Upper lobe of left lung (tissue), 6 donors: ENCODE measurements around the gene ATOSB. TPM values are rescaled to one million over a fixed set of nuclear protein-coding genes. Genes with fewer than 3 reads are reported as not detected.

Experiments
- ATAC-seq, 2 donors: fragments of 200-7000 bp; cut with Tn5 transposase; one replicate each; pipeline ENCODE4 v1.9.1; 2022; ENCODE audit warnings: mild to moderate bottlenecking in 2 of 2, moderate library complexity in 2 of 2; ENCODE audit not compliant: low FRiP score in 2 of 2
- DNase-seq, 2 donors: peaks; one replicate each; pipeline ENCODE4 v3.0.0-alpha.2; 2019 to 2020
- H3K27ac ChIP-seq, 4 donors: fragments of 200-600 bp; sonication (generic); one replicate each; pipeline ENCODE4 v1.5.1; 2016 to 2019
- H3K27me3 ChIP-seq, 4 donors: fragments of 200-600 bp; sonication (generic); one replicate each; pipeline ENCODE4 v1.5.1; 2017 to 2019
- H3K36me3 ChIP-seq, 4 donors: fragments of 200-600 bp; sonication (generic); one replicate each; pipeline ENCODE4 v1.5.1; 2016 to 2019
- H3K4me1 ChIP-seq, 4 donors: fragments of 200-600 bp; sonication (generic); one replicate each; pipeline ENCODE4 v1.5.1; 2018 to 2019
- H3K4me3 ChIP-seq, 4 donors: fragments of 200-600 bp; sonication (generic); one replicate each; pipeline ENCODE4 v1.5.1; 2017 to 2019; ENCODE audit warnings: mild to moderate bottlenecking in 2 of 4, moderate library complexity in 1 of 4
- H3K9me3 ChIP-seq, 4 donors: fragments of 200-600 bp; sonication (generic); one replicate each; pipeline ENCODE4 v1.5.1; 2018 to 2019
- EP300 ChIP-seq, 4 donors: sonication (generic); formaldehyde crosslinking; IDR thresholded peaks; one replicate each; pipeline ENCODE4 v1.5.1; 2017; ENCODE audit warnings: antibody characterized with exemption in 4 of 4, control low read depth in 2 of 4
- POLR2A ChIP-seq, 4 donors: fragments of 450-650 bp; IDR thresholded peaks; one replicate each; pipeline ENCODE4 v1.5.1; 2016 to 2017; ENCODE audit warnings: antibody characterized with exemption in 4 of 4, mild to moderate bottlenecking in 2 of 4
- POLR2AphosphoS5 ChIP-seq, 2 donors: sonication (generic); formaldehyde crosslinking; IDR thresholded peaks; one replicate each; pipeline ENCODE4 v1.5.1; 2017; ENCODE audit warnings: antibody characterized with exemption in 2 of 2
- WGBS, 2 donors: methylation state at CpG; one replicate each; pipeline ENCODE4 v1.1.5; 2017 to 2018; 5-methylcytosine and 5-hydroxymethylcytosine counted together
- total RNA-seq, 6 donors: library from RNA; depleted of rRNA in 4 of 6; stranded (reverse); fragments of >200 nt in 4 of 6; gene quantifications; one replicate each; pipeline versions ENCODE4 v1.1.0 to v1.2.1, GENCODE V29; 2016 to 2021
- TF ChIP-seq, protein P1 (sequence below), 6 experiments: fragments of 450-650 bp in 4 of 6; fragments of 200-600 bp in 2 of 6; sonication (generic) in 2 of 6; IDR thresholded peaks; one replicate each; pipeline ENCODE4 v1.5.1; 2016 to 2019; ENCODE audit warnings: antibody characterized with exemption in 6 of 6
- donor health status: DM: no; HTN: no; CAD: no; lungs with moderate emphysema.
- donor health status: DM: no; HTN: yes; CAD: no; lungs with severe emphysema.

ATOSB gene
- total RNA-seq, 6 donors from 2014 or later, result 14.6 to 38.6 (median 29.7) TPM

DNA sequence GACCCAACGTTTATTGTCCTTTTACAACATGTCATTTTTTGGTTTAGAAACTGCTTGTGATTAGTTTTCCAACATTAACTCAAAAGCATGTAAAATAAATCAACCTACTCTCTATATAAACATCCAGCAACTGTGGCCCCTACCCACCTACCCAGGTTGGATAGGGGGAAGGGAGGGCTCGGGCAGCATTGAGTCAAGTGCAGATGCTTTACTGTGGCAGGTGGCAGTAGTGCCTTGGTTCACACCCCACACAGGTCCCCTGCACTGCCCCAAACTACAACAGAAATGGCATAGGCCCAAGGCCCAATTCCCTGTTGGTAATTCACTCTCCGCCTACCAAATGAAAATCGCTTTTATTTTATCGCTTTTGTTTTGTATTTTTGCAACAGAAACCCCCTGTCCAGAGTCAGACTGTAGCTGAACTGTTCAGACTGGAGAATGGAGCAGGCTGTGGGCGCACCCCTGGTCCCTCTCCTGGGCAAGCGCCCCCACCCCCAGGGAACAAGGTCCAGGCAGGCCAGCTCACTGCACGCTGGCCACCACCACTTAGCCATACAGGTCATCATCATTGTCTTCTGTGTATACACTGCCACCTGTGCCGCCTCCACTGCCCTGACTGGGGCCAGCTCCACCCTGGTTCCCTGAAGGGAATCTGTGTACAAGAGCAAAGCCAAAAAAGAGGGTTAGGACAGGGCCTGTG, 58.9 kb downstream of the ATOSB start:
- Histone ChIP-seq H3K4me1 (no peaks in the 10 kb centered on the region), H3K27ac (no peak overlapping the region), H3K27me3 (no peaks in the 10 kb centered on the region), H3K9me3 (no peaks in the 10 kb centered on the region), H3K4me3 (no peak overlapping the region), H3K36me3 (peaks cover 58 to 98% (median 80%) of the 10 kb centered on the region in 4 donors)
- ATAC-seq (peak in 1 of 2 donors; percentile 44), DNase-seq (no peak)
- WGBS, 2 donors, result 94 to 96% methylated on average over 9 of the region's 9 CpGs
- TF ChIP-seq EP300 (IDR thresholded peaks at IDR 0.05) (no peak), POLR2AphosphoS5 (IDR thresholded peaks at IDR 0.05) (no peak), POLR2A (IDR thresholded peaks at IDR 0.05) (no peak)
- TF ChIP-seq, protein P1, sequence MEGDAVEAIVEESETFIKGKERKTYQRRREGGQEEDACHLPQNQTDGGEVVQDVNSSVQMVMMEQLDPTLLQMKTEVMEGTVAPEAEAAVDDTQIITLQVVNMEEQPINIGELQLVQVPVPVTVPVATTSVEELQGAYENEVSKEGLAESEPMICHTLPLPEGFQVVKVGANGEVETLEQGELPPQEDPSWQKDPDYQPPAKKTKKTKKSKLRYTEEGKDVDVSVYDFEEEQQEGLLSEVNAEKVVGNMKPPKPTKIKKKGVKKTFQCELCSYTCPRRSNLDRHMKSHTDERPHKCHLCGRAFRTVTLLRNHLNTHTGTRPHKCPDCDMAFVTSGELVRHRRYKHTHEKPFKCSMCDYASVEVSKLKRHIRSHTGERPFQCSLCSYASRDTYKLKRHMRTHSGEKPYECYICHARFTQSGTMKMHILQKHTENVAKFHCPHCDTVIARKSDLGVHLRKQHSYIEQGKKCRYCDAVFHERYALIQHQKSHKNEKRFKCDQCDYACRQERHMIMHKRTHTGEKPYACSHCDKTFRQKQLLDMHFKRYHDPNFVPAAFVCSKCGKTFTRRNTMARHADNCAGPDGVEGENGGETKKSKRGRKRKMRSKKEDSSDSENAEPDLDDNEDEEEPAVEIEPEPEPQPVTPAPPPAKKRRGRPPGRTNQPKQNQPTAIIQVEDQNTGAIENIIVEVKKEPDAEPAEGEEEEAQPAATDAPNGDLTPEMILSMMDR (IDR thresholded peaks at IDR 0.05), result no peak

DNA sequence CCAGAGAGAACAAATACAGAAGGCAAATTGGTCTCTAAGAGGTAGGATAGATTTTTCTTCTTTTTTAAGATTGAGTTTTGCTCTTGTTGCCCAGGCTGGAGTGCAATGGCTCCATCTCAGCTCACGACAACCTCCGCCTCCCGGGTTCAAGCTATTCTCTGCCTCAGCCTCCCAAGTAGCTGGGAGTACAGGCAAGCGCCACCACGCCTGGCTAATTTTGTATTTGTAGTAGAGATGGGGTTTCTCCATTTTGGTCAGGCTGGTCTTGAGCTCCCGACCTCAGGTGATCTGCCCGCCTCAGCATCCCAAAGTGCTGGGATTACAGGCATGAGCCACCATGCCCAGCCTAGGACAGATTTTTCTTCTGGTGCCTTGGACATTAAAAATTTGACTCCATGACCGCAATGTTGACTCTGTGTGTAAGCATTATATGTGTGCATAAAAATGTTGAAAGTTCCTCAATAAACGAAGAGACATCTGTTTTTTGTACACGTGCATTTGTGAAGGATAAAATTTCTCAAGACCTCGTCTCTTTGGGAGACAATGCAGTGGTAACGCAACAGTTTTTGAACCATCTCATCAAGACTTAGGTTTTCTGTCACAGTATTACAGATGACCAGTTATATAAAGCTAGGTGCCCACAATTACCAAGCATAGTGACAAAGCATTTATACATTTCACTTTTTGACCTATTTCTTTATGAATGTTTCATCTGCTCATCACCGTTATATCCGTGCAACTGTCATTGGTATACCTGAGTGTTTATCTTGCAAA, 60.6 kb downstream of the ATOSB start:
- no peak for ATAC-seq

DNA sequence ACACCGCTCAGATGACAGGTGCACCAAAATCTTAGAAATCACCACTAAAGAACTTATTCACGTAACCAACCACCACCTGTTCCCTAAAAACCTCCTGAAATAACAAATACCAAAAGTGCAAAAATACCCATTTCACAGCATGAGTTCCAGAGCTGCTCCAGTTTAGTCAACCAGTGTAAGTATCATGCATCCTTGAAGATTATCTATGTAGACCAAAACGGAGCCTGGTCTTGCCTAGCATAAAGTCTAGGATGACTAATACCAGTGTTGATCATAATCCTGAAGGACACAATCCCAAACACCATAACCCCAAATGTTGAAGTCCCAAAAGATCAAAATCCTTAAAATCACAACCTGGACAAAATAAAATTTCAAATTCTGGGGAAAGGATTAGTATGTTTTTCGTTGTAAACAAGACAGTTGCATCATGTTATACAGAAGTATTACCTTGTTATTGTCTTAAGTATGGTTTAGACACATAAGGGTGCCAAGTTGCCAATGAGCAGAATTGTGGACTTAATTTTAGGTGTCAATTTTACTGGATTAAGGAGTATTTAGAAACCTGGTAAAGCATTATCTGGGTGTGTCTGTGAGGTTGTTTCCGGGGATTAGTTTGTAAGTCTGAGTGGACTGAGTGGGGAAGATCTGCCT, 61.4 kb downstream of the ATOSB start:
- H3K27ac ChIP-seq, result no peak overlapping the region
- ATAC-seq (no peak), DNase-seq (no peak)
- 67 to 70% methylated on average over 5 of the region's 5 CpGs for WGBS, 2 donors
- no peaks in the 10 kb centered on the region for H3K4me1 ChIP-seq
- TF ChIP-seq, protein P1 (IDR thresholded peaks at IDR 0.05), result no peak
- no peak for TF ChIP-seq POLR2AphosphoS5 (IDR thresholded peaks at IDR 0.05)
- TF ChIP-seq POLR2A (IDR thresholded peaks at IDR 0.05), result no peak
- TF ChIP-seq EP300 (IDR thresholded peaks at IDR 0.05), result no peak
- peaks cover 34 to 97% (median 67%) of the 10 kb centered on the region in 4 donors for H3K36me3 ChIP-seq
- H3K27me3 ChIP-seq, result no peaks in the 10 kb centered on the region
- no peaks in the 10 kb centered on the region for H3K9me3 ChIP-seq
- no peak overlapping the region for H3K4me3 ChIP-seq

More for the DNA sequence above, 60.6 kb downstream of the ATOSB start:
- no peaks in the 10 kb centered on the region for H3K27me3 ChIP-seq
- TF ChIP-seq, protein P1 (IDR thresholded peaks at IDR 0.05), result no peak
- no peak for TF ChIP-seq POLR2A (IDR thresholded peaks at IDR 0.05)
- TF ChIP-seq EP300 (IDR thresholded peaks at IDR 0.05), result no peak
- no peak for TF ChIP-seq POLR2AphosphoS5 (IDR thresholded peaks at IDR 0.05)
- no peaks in the 10 kb centered on the region for H3K9me3 ChIP-seq
- H3K27ac ChIP-seq, result no peak overlapping the region
- H3K4me1 ChIP-seq, result no peaks in the 10 kb centered on the region
- no peak overlapping the region for H3K4me3 ChIP-seq
- H3K36me3 ChIP-seq, result peaks cover 41 to 97% (median 69%) of the 10 kb centered on the region in 4 donors
- DNase-seq, result no peak
- 95% methylated on average over 14 of the region's 14 CpGs for WGBS, 2 donors

Other genes with a start within 250 kb of the ATOSB start
- under 1 TPM in 4 of 6 donors, not detected in 2; 0.10 to 0.74 (median 0.49) TPM for gene PHF24, start 157.6 kb downstream of the ATOSB start, total RNA-seq
- 1 to 10 TPM; 4.6 to 7.9 (median 6.0) TPM for gene DNAJB5, start 126.1 kb downstream of the ATOSB start, total RNA-seq
- 100 to 1,000 TPM; 170 to 215 (median 189) TPM for gene VCP, start 43.2 kb downstream of the ATOSB start, total RNA-seq
- gene FANCG, start 35.9 kb downstream of the ATOSB start, total RNA-seq, result 10 to 100 TPM in 3 of 6 donors, 1 to 10 TPM in 3; 4.7 to 61.8 (median 9.1) TPM
- gene PIGO, start 19.3 kb downstream of the ATOSB start, total RNA-seq, result 10 to 100 TPM; 11.5 to 29.0 (median 19.1) TPM
- 10 to 100 TPM; 17.4 to 72.8 (median 48.0) TPM for gene STOML2, start 12.7 kb downstream of the ATOSB start, total RNA-seq
- gene UNC13B, start 46.1 kb upstream of the ATOSB start, total RNA-seq, result 100 to 1,000 TPM in 5 of 6 donors, 10 to 100 TPM in 1; 68.3 to 300 (median 151) TPM